GM12878 (cell line): ENCODE data around the gene ZDBF2. TPM values are rescaled to one million over a fixed set of nuclear protein-coding genes. Genes with fewer than 3 reads are reported as not detected.

ENCODE experiments used
- ATAC-seq: fragments of 200-7000 bp; cut with Tn5 transposase; 3 replicates; pipeline ENCODE4 v1.9.1; 2020; ENCODE audit warnings: mild to moderate bottlenecking, moderate library complexity
- BruUV-seq: library from RNA; stranded (reverse); fragments of 400-500 nt; replicated peaks from 2 replicates; lab custom pipeline; 2021; lab: Mats Ljungman, UMichigan
- CTCF ChIA-PET: fragments of 300-600 bp; sonication (Branson Sonifier 250); formaldehyde crosslinking; extraction: SDS; loops from one replicate; lab custom pipeline; 2021; ENCODE audit warnings: inconsistent platforms; lab: Yijun Ruan, JAX
- POLR2A ChIA-PET: fragments of 350-600 bp; formaldehyde crosslinking; extraction: SDS; loops from one replicate; lab custom pipeline; 2021; ENCODE audit warnings: inconsistent platforms; lab: Charles Lee
- RAD21 ChIA-PET: fragments of 300-600 bp; sonication (Branson Sonifier 250); formaldehyde crosslinking; loops from one replicate; lab custom pipeline; 2023; ENCODE audit warnings: antibody characterized with exemption; ENCODE audit not compliant: unreplicated experiment; lab: Charles Lee
- SMC1A ChIA-PET: fragments of 300-600 bp; sonication (Branson Sonifier 250); formaldehyde crosslinking; loops from one replicate; lab custom pipeline; 2023; ENCODE audit not compliant: unreplicated experiment, uncharacterized antibody; lab: Charles Lee
- DNase-seq: peaks from one replicate; pipeline ENCODE4 v3.0.0-alpha.2; 2011; ENCODE audit warnings: low read depth, low spot score
- FAIRE-seq: peaks from 3 replicates; lab custom pipeline; 2011; peaks lifted over from hg19 to GRCh38; lab: Jason Lieb, UNC
- H2AFZ ChIP-seq: 2 replicates; pipeline ENCODE4 v1.6.0; 2011; ENCODE audit warnings: low read depth, low read length, control low read depth; ENCODE audit not compliant: control insufficient read depth
- H3K27ac ChIP-seq: 2 replicates; pipeline ENCODE4 v1.5.1; 2011; ENCODE audit warnings: control low read depth; ENCODE audit not compliant: control insufficient read depth, insufficient read depth
- H3K27me3 ChIP-seq, 2 experiments: replicated peaks in 1 of 2; 2 replicates each; pipeline versions ENCODE4 v1.6.0 to v1.6.1; 2011; ENCODE audit warnings: low read length in 1 of 2; ENCODE audit not compliant: control insufficient read depth in 2 of 2, insufficient read depth in 2 of 2
- H3K36me3 ChIP-seq, 2 experiments: 2 replicates each; pipeline ENCODE4 v1.5.1; 2011; ENCODE audit warnings: low read length in 1 of 2; ENCODE audit not compliant: control insufficient read depth in 2 of 2, insufficient read depth in 2 of 2
- H3K4me1 ChIP-seq: 2 replicates; pipeline ENCODE4 v1.6.1; 2011; ENCODE audit warnings: mild to moderate bottlenecking, low read length, moderate library complexity, mixed read lengths; ENCODE audit not compliant: control insufficient read depth, insufficient read depth
- H3K4me2 ChIP-seq: 2 replicates; pipeline ENCODE4 v1.6.0; 2011; ENCODE audit warnings: control low read depth; ENCODE audit not compliant: control insufficient read depth, insufficient read depth
- H3K4me3 ChIP-seq: fragments of 200-600 bp; sonication (generic); 2 replicates; pipeline ENCODE4 v1.5.1; 2016
- H3K79me2 ChIP-seq: 2 replicates; pipeline ENCODE4 v1.6.0; 2011; ENCODE audit warnings: low read length; ENCODE audit not compliant: control insufficient read depth, insufficient read depth
- H3K9ac ChIP-seq: 2 replicates; pipeline ENCODE4 v1.8.0; 2011; ENCODE audit warnings: low read length, control low read depth, mixed read lengths; ENCODE audit not compliant: control insufficient read depth, insufficient read depth
- H3K9me3 ChIP-seq: replicated peaks from 3 replicates; pipeline ENCODE4 v1.5.1; 2011; ENCODE audit warnings: mild to moderate bottlenecking, low read length; ENCODE audit not compliant: control insufficient read depth, insufficient read depth
- H4K20me1 ChIP-seq: 2 replicates; pipeline ENCODE4 v1.6.0; 2011; ENCODE audit not compliant: control insufficient read depth, insufficient read depth
- ASH2L ChIP-seq: fragments of 300-600, 200-600 bp; sonication (generic); IDR thresholded peaks from 2 replicates; pipeline ENCODE4 v1.6.1; 2017; ENCODE audit warnings: low read depth, mild to moderate bottlenecking, borderline replicate concordance
- ATF2 ChIP-seq: IDR thresholded peaks from 2 replicates; pipeline ENCODE4 v1.6.1; 2012; ENCODE audit warnings: low read length, inconsistent platforms
- CHD1 ChIP-seq: IDR thresholded peaks from 2 replicates; pipeline ENCODE4 v1.6.1; 2012; ENCODE audit warnings: low read depth, low read length, improper control_type of control experiment
- DPF2 ChIP-seq: fragments of 450-650 bp; IDR thresholded peaks from 2 replicates; pipeline ENCODE4 v1.6.1; 2017; ENCODE audit warnings: mild to moderate bottlenecking
- EP300 ChIP-seq, 2 experiments: fragments of 150-350 bp in 1 of 2; IDR thresholded peaks; 2 replicates each; pipeline ENCODE4 v1.6.1; 2011 to 2012; ENCODE audit warnings: low read depth in 2 of 2, low read length in 2 of 2, borderline replicate concordance in 1 of 2, improper control_type of control experiment in 1 of 2, inconsistent platforms in 1 of 2; ENCODE audit not compliant: control insufficient read depth in 1 of 2
- ESRRA ChIP-seq: IDR thresholded peaks from 2 replicates; pipeline ENCODE4 v1.6.1; 2012; ENCODE audit warnings: mild to moderate bottlenecking, low read length, improper control_type of control experiment
- GABPA ChIP-seq: IDR thresholded peaks from 2 replicates; pipeline ENCODE4 v1.6.1; 2014; ENCODE audit warnings: antibody characterized with exemption, low read depth, mild to moderate bottlenecking, inconsistent platforms
- HDGF ChIP-seq: fragments of 450-650 bp; IDR thresholded peaks from 2 replicates; pipeline ENCODE4 v1.6.1; 2016; ENCODE audit warnings: antibody characterized with exemption
- MLLT1 ChIP-seq: fragments of 450-650 bp; IDR thresholded peaks from 2 replicates; pipeline ENCODE4 v1.6.1; 2016; ENCODE audit warnings: mild to moderate bottlenecking
- MTA3 ChIP-seq: IDR thresholded peaks from 2 replicates; pipeline ENCODE4 v1.6.1; 2012; ENCODE audit warnings: low read length, inconsistent platforms, borderline replicate concordance
- RAD21 ChIP-seq: IDR thresholded peaks from 2 replicates; pipeline ENCODE4 v1.6.1; 2011; ENCODE audit warnings: mild to moderate bottlenecking, low read depth, low read length, moderate library complexity; ENCODE audit not compliant: insufficient read depth
- ZNF274 ChIP-seq: IDR thresholded peaks from one replicate; pipeline ENCODE4 v1.8.0; 2011; ENCODE audit not compliant: insufficient read length, insufficient read depth
- ZNF384 ChIP-seq: IDR thresholded peaks from 2 replicates; pipeline ENCODE4 v1.6.1; 2012; ENCODE audit warnings: low read depth, mild to moderate bottlenecking, low read length, improper control_type of control experiment, borderline replicate concordance
- ZNF622 ChIP-seq: fragments of 450-650 bp; IDR thresholded peaks from 2 replicates; pipeline ENCODE4 v1.6.1; 2017; ENCODE audit warnings: mild to moderate bottlenecking, inconsistent platforms
- WGBS: methylation state at CpG from one replicate; pipeline ENCODE4 v1.1.6; 2016; ENCODE audit warnings: low lambda C conversion rate; ENCODE audit not compliant: insufficient replicate concordance, insufficient coverage; ENCODE audit errors: missing lambda C conversion rate; 5-methylcytosine and 5-hydroxymethylcytosine counted together
- in situ Hi-C: fragments of 300-500 bp; cut with MboI; formaldehyde crosslinking; loops from 9 replicates; pipeline ENCODE4 v1.14.3; 2018; ENCODE audit warnings: mixed read lengths
- intact Hi-C: fragments of 100-400 bp; cut with micrococcal nuclease; formaldehyde crosslinking; loops from one replicate; pipeline ENCODE4 v1.14.2; 2022; ENCODE audit not compliant: unreplicated experiment
- polyA plus RNA-seq, 11 experiments: library from polyadenylated mRNA; depleted of rRNA in 4 of 11; unstranded in 6 of 11; stranded (reverse) in 5 of 11; fragments of >200 nt; fragmentation: Nextera tagmentation in 4 of 11; fragmentation: Illumina TruSeq in 1 of 11; extraction: Ambion mirVana in 4 of 11; extraction: Trizol in 1 of 11; gene quantifications; 1 replicate in 1 of 11; 2 replicates in 10 of 11; pipeline versions ENCODE4 v1.2.1 to v1.2.3, GENCODE V29; 2011 to 2016; ENCODE audit warnings: inconsistent platforms in 2 of 11, missing spikeins in 2 of 11, low read depth in 1 of 11
- total RNA-seq, 4 experiments: library from RNA; depleted of rRNA in 3 of 4; stranded (reverse); fragments of >200 nt in 3 of 4; fragmentation: Illumina TruSeq in 1 of 4; extraction: Trizol in 1 of 4; gene quantifications; 2 replicates each; pipeline versions ENCODE4 v1.2.1 to v1.2.3, GENCODE V29; 2013 to 2021

The ZDBF2 gene
- total and polyA plus RNA-seq, 10 of the 15 experiments (the other 5 are each of a cell fraction or from before 2014, with no cell fraction given), result 0.60 to 21.1 (median 4.2) TPM

DNA sequence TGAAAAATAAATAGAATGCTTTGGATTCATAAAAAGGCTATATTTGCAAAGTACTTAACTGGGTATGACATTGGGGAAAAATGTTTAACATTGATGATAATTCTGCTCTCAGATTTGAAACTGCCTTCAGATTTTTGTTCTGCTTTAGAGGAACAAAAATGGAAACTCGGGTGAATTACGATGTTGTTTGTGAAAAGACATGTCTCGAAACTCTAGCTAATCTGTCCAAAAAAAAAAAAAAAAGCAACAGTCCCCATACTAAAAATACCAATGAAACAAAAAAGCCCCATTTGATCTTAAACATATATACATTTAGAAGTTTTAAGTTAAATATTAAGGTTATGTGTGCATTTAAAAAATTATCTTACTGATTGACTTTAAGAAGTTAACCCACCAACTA lies 3.0 kb downstream of the ZDBF2 start:
- intact Hi-C loops, result loop anchor here (10.0 kb wide), 1 partner anchor 167 kb away; the partner anchor contains the start of gene ADAM23
- Histone ChIP-seq H3K27me3 (peaks cover 0 to 7% of the 10 kb centered on the region in 2 experiments; a peak in 2 of 4 replicates), H3K27ac (peak overlapping the region; percentile 27; the same call in 1 of the 2 replicates), H2AFZ (no peak overlapping the region), H3K9ac (no peak overlapping the region), H4K20me1 (no peaks in the 10 kb centered on the region), H3K79me2 (peaks cover 30% of the 10 kb centered on the region), H3K4me3 (no peak overlapping the region), H3K4me2 (no peak overlapping the region), H3K36me3 (no peaks in the 10 kb centered on the region), H3K9me3 (no peaks in the 10 kb centered on the region; the same call in 2 of the 3 replicates), H3K4me1 (no peaks in the 10 kb centered on the region)
- ATAC-seq (no peak), DNase-seq (no peak), FAIRE-seq (peak; percentile 35)
- ChIA-PET CTCF (interaction anchor here (1.3 kb wide), 1 partner anchor 18 kb away, joined by 3 read pairs; no protein-coding TSS in a partner anchor), SMC1A (interaction anchor here (0.7 kb wide), 1 partner anchor 23 kb away, joined by 3 read pairs; no protein-coding TSS in a partner anchor), RAD21 (no interaction called here), POLR2A (interaction anchor here (0.6 kb wide), 1 partner anchor 116 kb away, joined by 6 read pairs; no protein-coding TSS in a partner anchor)
- TF ChIP-seq ZNF384, result peak; percentile 76
- TF ChIP-seq MLLT1, result no peak
- BruUV-seq, result no TSS peak
- 11% methylated on average over 3 of the region's 3 CpGs for WGBS
- in situ Hi-C loops, result no loop called here

- in situ Hi-C loops, result no loop called here
Observed at GRCh38 chr2:206282746-206283145, 8.3 kb downstream of the ZDBF2 start.

More at GRCh38 chr2:206282746-206283145, 8.3 kb downstream of the ZDBF2 start:
- Histone ChIP-seq H3K4me2 (no peak overlapping the region), H3K4me1 (no peaks in the 10 kb centered on the region), H3K27me3 (no peaks in the 10 kb centered on the region; a peak in 1 of 4 replicates), H3K27ac (no peak overlapping the region), H4K20me1 (no peaks in the 10 kb centered on the region), H3K9ac (no peak overlapping the region), H3K79me2 (peaks cover 8% of the 10 kb centered on the region), H3K36me3 (no peaks in the 10 kb centered on the region; a peak in 1 of 4 replicates), H3K9me3 (peaks cover 7% of the 10 kb centered on the region; the same call in 2 of the 3 replicates), H3K4me3 (no peak overlapping the region), H2AFZ (no peak overlapping the region)
- FAIRE-seq (no peak), ATAC-seq (no peak), DNase-seq (no peak)
- CTCF ChIA-PET, result no interaction called here
- SMC1A ChIA-PET, result no interaction called here
- POLR2A ChIA-PET, result no interaction called here
- intact Hi-C loops, result no loop called here
- RAD21 ChIA-PET, result no interaction called here
- no TSS peak for BruUV-seq
- TF ChIP-seq RAD21, result no peak
- no peak for TF ChIP-seq ESRRA
- no peak for TF ChIP-seq HDGF
- no peak for TF ChIP-seq MTA3
- TF ChIP-seq ASH2L, result no peak
- no peak for TF ChIP-seq ATF2
- no peak for TF ChIP-seq GABPA
- TF ChIP-seq ZNF622, result no peak
- TF ChIP-seq CHD1, result no peak
- no peak for TF ChIP-seq EP300 (IDR thresholded peaks at IDR 0.05; ENCODE audit: borderline replicate concordance in 1 of 2, control insufficient read depth in 1 of 2, low read depth in 2 of 2, low read length in 2 of 2)
- no peak for TF ChIP-seq ZNF274
- TF ChIP-seq DPF2, result no peak
- 92% methylated on average over 8 of the region's 8 CpGs for WGBS
